HG03521 (cell line): ENCODE data around the gene DTL.

Experiments used
- ATAC-seq: cut with Tn5 transposase; IDR thresholded peaks from one replicate; pipeline ENCODE4 v1.9.1; 2021; ENCODE audit warnings: mild to moderate bottlenecking, moderate library complexity; ENCODE audit not compliant: unreplicated experiment

DTL gene

GRCh38 chr1:212121779-212122178 lies 86.2 kb downstream of the DTL start:
- ATAC-seq = no peak

DNA sequence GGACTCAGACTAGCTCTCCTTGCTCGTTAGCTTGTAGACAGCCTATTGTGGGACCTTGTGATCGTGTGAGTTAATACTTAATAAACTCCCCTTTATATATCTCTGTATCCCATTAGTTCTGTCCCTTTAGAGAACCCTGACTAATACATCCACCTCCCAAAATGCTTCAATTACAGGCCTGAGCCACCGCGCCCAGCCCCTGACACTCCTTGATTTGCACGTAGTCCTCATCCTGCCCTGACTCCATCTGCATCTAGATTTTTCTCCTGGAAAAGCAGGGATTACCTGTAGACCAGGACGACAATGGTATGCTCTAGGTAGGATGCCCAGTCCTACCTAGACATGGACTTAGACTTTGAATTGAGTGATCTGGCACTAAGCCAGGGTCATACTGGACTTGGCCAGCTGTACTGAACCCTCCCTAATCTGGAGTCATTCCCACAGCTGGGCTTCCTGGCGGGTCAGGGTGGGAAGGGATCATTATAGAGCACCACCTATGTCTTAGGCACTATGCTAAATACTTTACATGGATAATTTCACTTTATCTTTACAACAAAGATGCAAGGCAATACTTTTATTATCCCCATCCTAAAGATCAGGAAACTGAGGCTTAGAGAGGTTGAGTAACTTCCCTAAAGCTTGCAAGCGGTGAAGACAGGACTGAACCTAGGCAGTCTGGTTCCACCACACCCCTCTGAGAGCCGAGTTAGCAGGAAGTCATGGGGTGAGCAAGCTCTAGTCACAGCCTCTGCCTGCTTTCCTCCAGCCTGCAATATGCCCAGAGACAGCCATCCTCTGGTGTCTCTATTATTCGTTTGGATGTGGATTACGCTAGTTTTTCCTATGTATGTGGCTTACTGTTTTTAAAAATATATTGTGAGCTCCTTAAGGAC lies 89.4 kb downstream of the DTL start:
- no peak for ATAC-seq

DNA sequence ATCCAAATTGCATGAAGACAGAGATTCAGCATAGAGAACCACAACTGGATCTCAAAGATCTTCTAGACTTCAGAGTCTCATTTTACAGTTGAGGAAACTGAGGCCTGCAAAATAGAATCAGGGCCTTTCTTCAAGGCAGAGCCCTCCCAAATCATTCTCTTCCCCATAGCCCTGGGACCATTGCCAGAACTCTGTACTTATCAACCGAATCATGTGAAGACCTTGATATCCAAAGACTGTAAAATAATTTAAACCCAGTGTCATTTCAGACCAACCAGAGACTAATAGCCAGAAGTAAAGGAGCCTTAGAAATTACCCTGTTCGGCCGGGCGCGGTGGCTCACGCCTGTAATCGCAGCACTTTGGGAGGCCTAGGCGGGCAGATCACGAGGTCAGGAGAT lies 90.1 kb downstream of the DTL start:
- no peak for ATAC-seq

- ATAC-seq = no peak
Measured at GRCh38 chr1:212127221-212127620, 91.7 kb downstream of the DTL start.

GRCh38 chr1:212129781-212130180 lies 94.2 kb downstream of the DTL start:
- ATAC-seq = no peak

DNA sequence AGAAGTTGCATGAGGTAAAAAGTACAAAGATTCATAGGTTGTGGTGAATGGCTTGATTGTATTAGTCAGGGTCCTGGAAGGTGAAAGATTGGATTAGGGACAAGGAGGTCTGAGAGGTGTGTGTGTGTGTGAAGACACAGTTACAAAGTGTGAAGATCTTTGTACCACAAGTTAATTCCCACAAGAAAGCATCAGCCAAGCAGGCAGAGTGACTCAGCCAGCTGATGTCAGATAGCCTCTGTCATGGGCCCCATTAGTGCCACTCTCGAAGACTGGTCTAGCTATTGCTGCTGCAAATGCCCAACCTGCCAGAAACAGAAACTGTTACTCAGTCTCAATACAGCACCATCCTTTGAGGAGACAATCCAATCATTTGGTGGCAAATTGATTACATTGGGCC lies 96.5 kb downstream of the DTL start:
- no peak for ATAC-seq

DNA sequence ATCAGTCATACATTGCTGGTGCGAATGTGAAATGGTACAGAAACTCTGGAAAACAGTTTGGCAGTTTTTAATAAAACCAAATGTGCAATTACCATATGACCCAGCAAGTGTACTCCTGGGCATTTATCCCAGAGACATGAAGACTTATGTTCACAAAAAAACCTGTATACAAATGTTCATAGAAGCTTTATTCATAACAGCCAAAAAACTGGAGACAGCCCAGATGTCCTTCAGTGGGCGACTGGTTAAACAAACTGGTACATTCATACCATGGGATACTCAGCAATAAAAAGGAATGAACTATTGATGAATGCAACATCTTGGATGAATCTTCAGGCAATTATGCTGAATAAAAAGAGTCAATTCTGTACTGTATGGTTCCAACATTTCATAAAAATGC lies 97.8 kb downstream of the DTL start:
- ATAC-seq = no peak

- ATAC-seq = no peak
Measured at GRCh38 chr1:212135166-212135565, 99.6 kb downstream of the DTL start.

DNA sequence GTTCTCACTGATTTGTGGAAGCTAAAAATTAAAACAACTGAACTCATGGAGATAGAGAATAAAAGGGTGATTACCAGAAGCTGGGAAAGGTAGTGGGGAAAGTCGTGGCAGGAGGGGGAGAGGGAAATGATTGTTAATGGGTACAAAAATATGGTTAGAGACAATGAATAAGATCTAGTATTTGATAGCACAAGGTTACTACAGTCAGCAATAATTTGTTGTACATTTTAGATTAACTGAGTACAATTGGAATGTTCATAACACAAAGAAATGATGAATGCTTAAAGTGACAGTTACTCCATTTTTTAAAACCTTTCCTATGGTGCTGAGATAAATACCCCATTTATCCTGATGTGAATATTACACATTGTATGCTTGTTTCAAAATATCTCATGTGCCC lies 102.3 kb downstream of the DTL start:
- no peak for ATAC-seq

- ATAC-seq = no peak
Measured at GRCh38 chr1:212138457-212138856, 102.9 kb downstream of the DTL start.

GRCh38 chr1:212139526-212140135 lies 104.1 kb downstream of the DTL start:
- ATAC-seq = no peak

DNA sequence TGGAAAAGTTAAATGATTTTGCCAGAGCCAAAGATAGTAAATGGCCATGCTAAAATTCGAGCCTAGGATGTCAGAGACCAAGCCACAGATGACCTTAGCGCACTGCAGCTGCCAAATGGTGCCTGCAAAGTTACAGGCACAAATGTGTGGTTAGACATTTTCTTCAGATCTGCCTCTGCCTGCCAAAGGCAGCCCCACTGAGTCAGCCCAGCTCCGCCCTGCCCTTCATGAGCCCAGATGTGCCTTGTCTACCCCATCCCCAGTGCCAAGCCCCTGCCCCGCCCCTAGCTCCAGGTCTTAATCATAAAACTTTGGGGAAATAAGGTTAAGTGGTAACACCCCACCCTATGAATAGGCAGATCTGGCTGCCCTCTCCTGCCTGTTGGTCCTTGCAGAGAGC lies 105.9 kb downstream of the DTL start:
- ATAC-seq = no peak

- no peak for ATAC-seq
Measured at GRCh38 chr1:212142883-212143530, 107.5 kb downstream of the DTL start.

GRCh38 chr1:212147581-212148033 lies 112.1 kb downstream of the DTL start:
- no peak for ATAC-seq

DNA sequence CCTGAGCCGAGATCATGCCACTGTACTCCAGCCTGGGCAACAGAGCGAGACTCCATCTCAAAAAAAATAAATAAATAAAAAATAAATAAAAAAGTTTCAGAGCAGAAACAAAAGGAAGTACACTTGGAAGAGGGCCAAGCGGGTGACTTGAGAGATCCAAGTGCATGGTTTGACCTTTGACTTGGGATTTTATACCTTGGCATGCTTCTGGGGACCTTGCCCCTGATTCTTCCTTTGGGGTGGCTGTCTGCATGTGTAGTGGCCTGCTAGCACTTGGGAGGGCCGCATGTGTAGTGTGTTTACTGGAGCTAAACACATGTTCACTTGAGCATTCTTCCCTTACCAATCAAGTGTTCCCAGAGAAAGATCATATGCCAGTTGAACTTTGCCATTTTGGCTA lies 114.0 kb downstream of the DTL start:
- ATAC-seq = no peak

DNA sequence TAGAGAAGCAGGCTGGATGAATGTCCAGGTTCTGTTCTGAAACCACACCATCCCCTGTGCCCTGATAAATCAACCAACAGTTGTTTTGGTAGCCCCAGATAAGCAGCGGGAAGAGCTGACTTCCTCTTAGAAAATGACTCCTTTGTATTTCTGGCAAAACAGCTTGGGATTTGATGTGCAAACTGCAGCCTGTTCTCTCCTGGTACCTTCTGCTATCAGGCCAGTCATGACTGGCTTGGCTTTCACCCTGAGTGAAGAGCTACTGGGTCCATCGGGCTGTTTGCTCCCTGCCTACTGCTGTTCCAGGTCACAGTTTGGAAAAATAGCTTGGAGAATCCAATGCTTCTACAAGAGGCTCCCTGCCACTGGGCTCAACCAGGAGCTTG lies 116.8 kb downstream of the DTL start:
- ATAC-seq = no peak

DNA sequence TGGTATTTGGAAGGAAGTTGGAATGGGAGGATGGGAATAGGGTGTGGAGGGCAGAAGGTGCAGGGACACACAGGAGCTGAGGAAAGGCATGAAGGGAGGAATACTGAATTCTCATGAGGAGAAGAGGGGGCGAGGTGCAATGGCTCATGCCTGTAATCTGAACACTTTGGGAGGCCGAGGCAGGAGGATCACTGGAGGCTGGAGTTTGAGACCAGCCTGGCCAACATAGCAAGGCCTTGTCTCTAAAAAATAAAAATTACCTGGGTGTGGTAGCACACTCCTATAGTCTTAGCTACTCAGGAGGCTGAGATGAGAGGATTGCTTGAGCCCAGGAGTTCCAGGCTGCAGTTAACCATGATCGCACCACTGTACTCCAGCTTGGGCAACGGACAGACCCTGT lies 117.3 kb downstream of the DTL start:
- ATAC-seq = no peak

DNA sequence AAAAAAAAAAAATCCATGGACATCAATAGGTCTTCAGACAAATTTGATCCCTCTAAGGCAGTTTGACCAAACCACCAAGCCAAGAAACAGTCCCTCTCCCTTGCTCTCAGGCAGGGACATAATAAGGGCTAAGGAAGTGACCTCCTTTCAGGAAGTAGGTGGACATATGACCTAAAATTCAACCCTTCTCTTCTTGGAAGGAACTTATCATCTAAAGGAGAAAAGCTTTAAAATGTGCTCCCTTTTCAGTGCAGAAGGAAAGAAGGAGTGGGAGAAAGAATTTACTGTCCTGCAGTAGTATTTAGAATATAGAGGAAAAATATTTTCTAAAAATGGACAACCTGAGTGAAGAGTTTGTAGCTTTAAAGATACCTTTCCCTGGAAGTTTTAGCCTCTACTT lies 118.1 kb downstream of the DTL start:
- ATAC-seq = no peak
